WTC11 (cell line): ENCODE results near the gene HSPA1B. TPM values are rescaled to one million over a fixed set of nuclear protein-coding genes. Genes with fewer than 3 reads are reported as not detected.
"Not testable (repeated sequence)": the region's sequence is repeated elsewhere in the genome, so short reads cannot be mapped to it uniquely, and the experiment has no call there.

ENCODE experiments used
- ATAC-seq: fragments of 200-7000 bp; cut with Tn5 transposase; 2 replicates; pipeline ENCODE4 v1.10.0; 2021; ENCODE audit warnings: mild to moderate bottlenecking, moderate library complexity
- CTCF ChIA-PET: fragments of 300-600 bp; sonication (Branson Sonifier 250); formaldehyde crosslinking; loops from one replicate; lab custom pipeline; 2021; ENCODE audit warnings: antibody characterized with exemption; lab: Charles Lee
- POLR2A ChIA-PET: fragments of 350-600 bp; sonication (Branson Sonifier 250); formaldehyde crosslinking; loops from one replicate; lab custom pipeline; 2021; ENCODE audit warnings: antibody characterized with exemption; lab: Charles Lee
- DNase-seq: peaks from one replicate; pipeline ENCODE4 v3.0.0; 2021; ENCODE audit warnings: low spot score
- H3K27ac Mint-ChIP-seq: 2 replicates; pipeline ENCODE4 v1.8.0; 2021; ENCODE audit warnings: mixed read lengths
- H3K27me3 Mint-ChIP-seq: 2 replicates; pipeline ENCODE4 v1.8.0; 2021; ENCODE audit warnings: low read depth, mild to moderate bottlenecking, moderate library complexity, mixed read lengths
- H3K36me3 Mint-ChIP-seq: 2 replicates; pipeline ENCODE4 v1.8.0; 2021; ENCODE audit warnings: mixed read lengths
- H3K4me1 Mint-ChIP-seq: 2 replicates; pipeline ENCODE4 v1.8.0; 2022; ENCODE audit warnings: mixed read lengths
- H3K4me3 Mint-ChIP-seq: 2 replicates; pipeline ENCODE4 v1.8.0; 2021; ENCODE audit warnings: mild to moderate bottlenecking, moderate library complexity, mixed read lengths
- H3K9me3 Mint-ChIP-seq: 2 replicates; pipeline ENCODE4 v1.8.0; 2021; ENCODE audit warnings: mixed read lengths
- FOXP4 ChIP-seq: sonication (generic); formaldehyde crosslinking; IDR thresholded peaks from 2 replicates; pipeline ENCODE4 v1.8.0; 2022; ENCODE audit warnings: mild to moderate bottlenecking, missing genetic modification reagents
- GRHL2 ChIP-seq: fragments of 250-450 bp; sonication (Bioruptor Pico); IDR thresholded peaks from 2 replicates; pipeline ENCODE4 v1.8.0; 2022; ENCODE audit warnings: mild to moderate bottlenecking, moderate library complexity; ENCODE audit not compliant: insufficient replicate concordance, severe bottlenecking
- KAT7 ChIP-seq: sonication (generic); formaldehyde crosslinking; IDR thresholded peaks from 2 replicates; pipeline ENCODE4 v1.8.1; 2023; ENCODE audit warnings: missing genetic modification reagents, mild to moderate bottlenecking, borderline replicate concordance
- MXD4 ChIP-seq: fragments of 250-450 bp; sonication (Bioruptor Pico); IDR thresholded peaks from 2 replicates; pipeline ENCODE4 v1.8.0; 2021; ENCODE audit warnings: mild to moderate bottlenecking, moderate library complexity, borderline replicate concordance
- NFE2L1 ChIP-seq: sonication (generic); formaldehyde crosslinking; IDR thresholded peaks from 2 replicates; pipeline ENCODE4 v1.8.1; 2023; ENCODE audit warnings: missing genetic modification reagents
- ZBTB21 ChIP-seq: sonication (generic); formaldehyde crosslinking; IDR thresholded peaks from 2 replicates; pipeline ENCODE4 v1.8.1; 2023; ENCODE audit warnings: mild to moderate bottlenecking, missing genetic modification reagents, borderline replicate concordance
- ZNF121 ChIP-seq: sonication (generic); formaldehyde crosslinking; IDR thresholded peaks from 2 replicates; pipeline ENCODE4 v1.8.0; 2023; ENCODE audit warnings: missing genetic modification reagents
- ZNF138 ChIP-seq: sonication (generic); formaldehyde crosslinking; conservative IDR thresholded peaks from 2 replicates; pipeline ENCODE4 v1.8.1; 2022; ENCODE audit warnings: mild to moderate bottlenecking, moderate library complexity, missing genetic modification reagents
- ZNF232 ChIP-seq: sonication (generic); formaldehyde crosslinking; IDR thresholded peaks from 2 replicates; pipeline ENCODE4 v1.8.0; 2022; ENCODE audit warnings: mild to moderate bottlenecking, missing genetic modification reagents
- ZNF281 ChIP-seq: sonication (generic); formaldehyde crosslinking; IDR thresholded peaks from 2 replicates; pipeline ENCODE4 v1.8.0; 2023; ENCODE audit warnings: mild to moderate bottlenecking, missing genetic modification reagents
- ZNF317 ChIP-seq: sonication (generic); formaldehyde crosslinking; IDR thresholded peaks from 2 replicates; pipeline ENCODE4 v1.8.1; 2023; ENCODE audit warnings: low read depth, mild to moderate bottlenecking, moderate library complexity, missing genetic modification reagents, borderline replicate concordance
- ZNF423 ChIP-seq: fragments of 250-450 bp; sonication (Bioruptor Pico); IDR thresholded peaks from 2 replicates; pipeline ENCODE4 v2.1.2; 2022; ENCODE audit warnings: mild to moderate bottlenecking, moderate library complexity
- ZNF425 ChIP-seq: fragments of 250-450 bp; sonication (Bioruptor Pico); conservative IDR thresholded peaks from 2 replicates; pipeline ENCODE4 v1.9.0; 2021; ENCODE audit warnings: mild to moderate bottlenecking
- total RNA-seq: library from RNA; stranded (reverse); gene quantifications from 3 replicates; pipeline ENCODE4 v1.2.3, GENCODE V29; 2021
- TF ChIP-seq, protein P1 (sequence below): sonication (generic); formaldehyde crosslinking; IDR thresholded peaks from 2 replicates; pipeline ENCODE4 v1.8.1; 2023; ENCODE audit warnings: mild to moderate bottlenecking, moderate library complexity, missing genetic modification reagents
- TF ChIP-seq, protein P2 (sequence below): fragments of 250-450 bp; sonication (Bioruptor Pico); IDR thresholded peaks from 2 replicates; pipeline ENCODE4 v1.8.0; 2021; ENCODE audit warnings: mild to moderate bottlenecking
- TF ChIP-seq, protein P3 (sequence below): sonication (generic); formaldehyde crosslinking; IDR thresholded peaks from 2 replicates; pipeline ENCODE4 v1.8.1; 2022; ENCODE audit warnings: low read depth, missing genetic modification reagents, borderline replicate concordance

Gene HSPA1B
- total RNA-seq, 1 experiment from 2014 or later, result 75.3 TPM

DNA sequence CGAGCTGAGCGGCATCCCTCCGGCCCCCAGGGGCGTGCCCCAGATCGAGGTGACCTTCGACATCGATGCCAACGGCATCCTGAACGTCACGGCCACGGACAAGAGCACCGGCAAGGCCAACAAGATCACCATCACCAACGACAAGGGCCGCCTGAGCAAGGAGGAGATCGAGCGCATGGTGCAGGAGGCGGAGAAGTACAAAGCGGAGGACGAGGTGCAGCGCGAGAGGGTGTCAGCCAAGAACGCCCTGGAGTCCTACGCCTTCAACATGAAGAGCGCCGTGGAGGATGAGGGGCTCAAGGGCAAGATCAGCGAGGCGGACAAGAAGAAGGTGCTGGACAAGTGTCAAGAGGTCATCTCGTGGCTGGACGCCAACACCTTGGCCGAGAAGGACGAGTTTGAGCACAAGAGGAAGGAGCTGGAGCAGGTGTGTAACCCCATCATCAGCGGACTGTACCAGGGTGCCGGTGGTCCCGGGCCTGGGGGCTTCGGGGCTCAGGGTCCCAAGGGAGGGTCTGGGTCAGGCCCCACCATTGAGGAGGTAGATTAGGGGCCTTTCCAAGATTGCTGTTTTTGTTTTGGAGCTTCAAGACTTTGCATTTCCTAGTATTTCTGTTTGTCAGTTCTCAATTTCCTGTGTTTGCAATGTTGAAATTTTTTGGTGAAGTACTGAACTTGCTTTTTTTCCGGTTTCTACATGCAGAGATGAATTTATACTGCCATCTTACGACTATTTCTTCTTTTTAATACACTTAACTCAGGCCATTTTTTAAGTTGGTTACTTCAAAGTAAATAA, 10.2 kb upstream of the HSPA1B start:
- ATAC-seq, H3K9me3 Mint-ChIP-seq, H3K27me3 Mint-ChIP-seq, H3K36me3 Mint-ChIP-seq, DNase-seq: not testable (repeated sequence)
- Mint-ChIP-seq H3K4me1 (peaks cover 35% of the 10 kb centered on the region), H3K4me3 (peak overlapping the region; percentile 68), H3K27ac (peak overlapping the region; percentile 4; the same call in 1 of the 2 replicates)
- ChIA-PET CTCF (interaction anchor here (1.6 kb wide), 1 partner anchor 48 kb away, joined by 4 read pairs; no protein-coding TSS in a partner anchor), POLR2A (interaction anchor here (1.1 kb wide), 1 partner anchor 10 kb away, joined by 3 read pairs; the partner anchor contains the start of gene HSPA1B)

- H3K27me3 Mint-ChIP-seq, H3K9me3 Mint-ChIP-seq, ATAC-seq, DNase-seq, H3K36me3 Mint-ChIP-seq: not testable (repeated sequence)
- ChIA-PET POLR2A (interaction anchor here (1.1 kb wide), 1 partner anchor 9 kb away, joined by 3 read pairs; the partner anchor contains the start of gene HSPA1B), CTCF (interaction anchor here (1.6 kb wide), 1 partner anchor 48 kb away, joined by 4 read pairs; no protein-coding TSS in a partner anchor)
- Mint-ChIP-seq H3K27ac (peak overlapping the region; percentile 4; the same call in 1 of the 2 replicates), H3K4me3 (peak overlapping the region; percentile 68), H3K4me1 (peaks cover 41% of the 10 kb centered on the region)
- TF ChIP-seq ZNF121, result peak; percentile 96
Measured at GRCh38 chr6:31817929-31818511, 9.5 kb upstream of the HSPA1B start.

DNA sequence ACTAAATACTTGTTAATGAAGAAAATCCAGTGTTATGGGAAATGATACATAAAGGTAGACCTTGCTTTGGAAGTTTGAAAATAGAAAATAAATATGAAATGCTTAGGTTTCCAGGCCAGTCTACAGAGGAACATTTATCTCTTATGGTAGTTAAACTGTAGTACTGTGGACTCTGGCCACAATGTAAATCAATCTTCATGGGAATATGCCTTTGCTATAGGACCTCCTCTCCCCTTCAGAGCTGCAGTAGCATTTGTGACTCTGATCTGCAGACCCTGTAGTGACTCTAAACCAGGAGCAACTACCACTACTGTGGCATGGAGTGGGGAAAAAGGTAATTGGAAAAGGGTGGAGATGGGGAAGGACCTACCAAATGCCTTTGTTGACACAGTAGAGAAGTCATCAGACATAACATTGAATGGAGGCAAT, 7.7 kb upstream of the HSPA1B start:
- CTCF ChIA-PET, result no interaction called here
- H3K4me1 Mint-ChIP-seq, result peaks cover 49% of the 10 kb centered on the region
- no peaks in the 10 kb centered on the region; the same call in 1 of the 2 replicates for H3K9me3 Mint-ChIP-seq
- POLR2A ChIA-PET, result interaction anchor here (1.1 kb wide), 1 partner anchor 138 kb away, joined by 4 read pairs; no protein-coding TSS in a partner anchor
- ATAC-seq (no peak), DNase-seq (no peak)
- peaks cover 4% of the 10 kb centered on the region; the same call in 1 of the 2 replicates for H3K36me3 Mint-ChIP-seq
- H3K4me3 Mint-ChIP-seq, result peak overlapping the region; percentile 24; the same call in 1 of the 2 replicates
- H3K27me3 Mint-ChIP-seq, result no peaks in the 10 kb centered on the region; the same call in 1 of the 2 replicates
- TF ChIP-seq, protein P1, sequence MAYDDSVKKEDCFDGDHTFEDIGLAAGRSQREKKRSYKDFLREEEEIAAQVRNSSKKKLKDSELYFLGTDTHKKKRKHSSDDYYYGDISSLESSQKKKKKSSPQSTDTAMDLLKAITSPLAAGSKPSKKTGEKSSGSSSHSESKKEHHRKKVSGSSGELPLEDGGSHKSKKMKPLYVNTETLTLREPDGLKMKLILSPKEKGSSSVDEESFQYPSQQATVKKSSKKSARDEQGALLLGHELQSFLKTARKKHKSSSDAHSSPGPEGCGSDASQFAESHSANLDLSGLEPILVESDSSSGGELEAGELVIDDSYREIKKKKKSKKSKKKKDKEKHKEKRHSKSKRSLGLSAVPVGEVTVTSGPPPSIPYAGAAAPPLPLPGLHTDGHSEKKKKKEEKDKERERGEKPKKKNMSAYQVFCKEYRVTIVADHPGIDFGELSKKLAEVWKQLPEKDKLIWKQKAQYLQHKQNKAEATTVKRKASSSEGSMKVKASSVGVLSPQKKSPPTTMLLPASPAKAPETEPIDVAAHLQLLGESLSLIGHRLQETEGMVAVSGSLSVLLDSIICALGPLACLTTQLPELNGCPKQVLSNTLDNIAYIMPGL, result no peak
- TF ChIP-seq, protein P2, sequence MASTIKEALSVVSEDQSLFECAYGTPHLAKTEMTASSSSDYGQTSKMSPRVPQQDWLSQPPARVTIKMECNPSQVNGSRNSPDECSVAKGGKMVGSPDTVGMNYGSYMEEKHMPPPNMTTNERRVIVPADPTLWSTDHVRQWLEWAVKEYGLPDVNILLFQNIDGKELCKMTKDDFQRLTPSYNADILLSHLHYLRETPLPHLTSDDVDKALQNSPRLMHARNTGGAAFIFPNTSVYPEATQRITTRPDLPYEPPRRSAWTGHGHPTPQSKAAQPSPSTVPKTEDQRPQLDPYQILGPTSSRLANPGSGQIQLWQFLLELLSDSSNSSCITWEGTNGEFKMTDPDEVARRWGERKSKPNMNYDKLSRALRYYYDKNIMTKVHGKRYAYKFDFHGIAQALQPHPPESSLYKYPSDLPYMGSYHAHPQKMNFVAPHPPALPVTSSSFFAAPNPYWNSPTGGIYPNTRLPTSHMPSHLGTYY (CRISPR knock-in tag), result no peak
- TF ChIP-seq MXD4 (CRISPR knock-in tag) (no peak), NFE2L1 (CRISPR knock-in tag) (no peak), KAT7 (CRISPR knock-in tag) (no peak), GRHL2 (CRISPR knock-in tag) (no peak), ZNF232 (CRISPR knock-in tag) (no peak), FOXP4 (CRISPR knock-in tag) (no peak), ZNF281 (CRISPR knock-in tag) (no peak), ZNF423 (CRISPR knock-in tag) (no peak), ZNF317 (CRISPR knock-in tag) (no peak), ZBTB21 (CRISPR knock-in tag) (no peak), ZNF425 (CRISPR knock-in tag) (no peak), ZNF138 (CRISPR knock-in tag) (no peak)
- TF ChIP-seq, protein P3, sequence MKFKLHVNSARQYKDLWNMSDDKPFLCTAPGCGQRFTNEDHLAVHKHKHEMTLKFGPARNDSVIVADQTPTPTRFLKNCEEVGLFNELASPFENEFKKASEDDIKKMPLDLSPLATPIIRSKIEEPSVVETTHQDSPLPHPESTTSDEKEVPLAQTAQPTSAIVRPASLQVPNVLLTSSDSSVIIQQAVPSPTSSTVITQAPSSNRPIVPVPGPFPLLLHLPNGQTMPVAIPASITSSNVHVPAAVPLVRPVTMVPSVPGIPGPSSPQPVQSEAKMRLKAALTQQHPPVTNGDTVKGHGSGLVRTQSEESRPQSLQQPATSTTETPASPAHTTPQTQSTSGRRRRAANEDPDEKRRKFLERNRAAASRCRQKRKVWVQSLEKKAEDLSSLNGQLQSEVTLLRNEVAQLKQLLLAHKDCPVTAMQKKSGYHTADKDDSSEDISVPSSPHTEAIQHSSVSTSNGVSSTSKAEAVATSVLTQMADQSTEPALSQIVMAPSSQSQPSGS (CRISPR knock-in tag), result no peak
- H3K27ac Mint-ChIP-seq, result peak overlapping the region; percentile 89; the same call in 1 of the 2 replicates
